SK-N-MC (cell line): Measurements from ENCODE around the gene HNRNPA2B1.
A peak's percentile ranks its signal among the peaks of the same experiment; 100 is the strongest.

Experiments
- DNase-seq: peaks from one replicate; pipeline ENCODE4 v3.0.0-alpha.2; 2011; ENCODE audit warnings: low read depth, low spot score
- H3K27ac ChIP-seq: fragments of 200-600 bp; sonication (generic); 2 replicates; pipeline ENCODE4 v1.5.1; 2016; ENCODE audit warnings: mixed run types
- H3K36me3 ChIP-seq: fragments of 200-600 bp; sonication (generic); 2 replicates; pipeline ENCODE4 v1.6.1; 2017; ENCODE audit warnings: antibody characterized with exemption, low read length, mixed read lengths; ENCODE audit not compliant: insufficient read depth
- H3K4me3 ChIP-seq: fragments of 200-600 bp; sonication (generic); 2 replicates; pipeline ENCODE4 v1.5.1; 2016
- H3K9ac ChIP-seq: fragments of 200-600 bp; sonication (generic); 2 replicates; pipeline ENCODE4 v1.8.0; 2017; ENCODE audit warnings: mixed run types, mixed read lengths; ENCODE audit not compliant: insufficient read length
- H3K9me3 ChIP-seq: fragments of 200-600 bp; sonication (generic); 2 replicates; pipeline ENCODE4 v1.6.1; 2017; ENCODE audit warnings: low read depth, mild to moderate bottlenecking, antibody characterized with exemption, low read length, moderate library complexity, mixed read lengths
- EZH2 ChIP-seq: fragments of 200-600 bp; sonication (generic); IDR thresholded peaks from one replicate; pipeline ENCODE4 v1.6.1; 2017; ENCODE audit warnings: antibody characterized with exemption
- FOXP2 ChIP-seq: optimal IDR thresholded peaks from 2 replicates; pipeline ENCODE3; 2011; ENCODE audit warnings: mild to moderate bottlenecking, moderate library complexity; ENCODE audit not compliant: insufficient read depth; ENCODE audit errors: extremely low read length, control extremely low read depth
- POLR2AphosphoS5 ChIP-seq: IDR thresholded peaks from 2 replicates; pipeline ENCODE4 v1.6.1; 2012; ENCODE audit warnings: mild to moderate bottlenecking, low read depth, low read length, borderline replicate concordance

The HNRNPA2B1 gene

GRCh38 chr7:26216049-26216448, 15.5 kb upstream of the HNRNPA2B1 start:
- no peak overlapping the region for H3K9ac ChIP-seq
- H3K36me3 ChIP-seq: peaks cover 23% of the 10 kb centered on the region
- H3K27ac ChIP-seq: no peak overlapping the region; the same call in 1 of the 2 replicates
- no peak overlapping the region for H3K4me3 ChIP-seq
- no peak for DNase-seq
- H3K9me3 ChIP-seq: no peaks in the 10 kb centered on the region
- TF ChIP-seq EZH2 (no peak), FOXP2 (no peak), POLR2AphosphoS5 (no peak)

- TF ChIP-seq EZH2 (no peak), POLR2AphosphoS5 (peak; percentile 19; the same call in 1 of the 2 replicates)
- Histone ChIP-seq H3K36me3 (peaks cover 44% of the 10 kb centered on the region), H3K4me3 (no peak overlapping the region), H3K27ac (peak overlapping the region; percentile 64; the same call in 1 of the 2 replicates), H3K9me3 (no peaks in the 10 kb centered on the region), H3K9ac (no peak overlapping the region)
- no peak for DNase-seq
These were observed 13.4 kb upstream of the HNRNPA2B1 start for GRCh38 chr7:26213807-26214515.

- Histone ChIP-seq H3K36me3 (peaks cover 52% of the 10 kb centered on the region), H3K9me3 (no peaks in the 10 kb centered on the region), H3K27ac (0 out of 2 replicates have a peak overlapping the region, but pooled peaks have one; percentile 32), H3K9ac (no peak overlapping the region), H3K4me3 (no peak overlapping the region)
- TF ChIP-seq POLR2AphosphoS5: no peak
- TF ChIP-seq FOXP2: no peak
- no peak for TF ChIP-seq EZH2
- DNase-seq: no peak
These were observed 12.6 kb upstream of the HNRNPA2B1 start for GRCh38 chr7:26212921-26213718.

- Histone ChIP-seq H3K36me3 (peaks cover 98% of the 10 kb centered on the region), H3K9ac (no peak overlapping the region), H3K9me3 (no peaks in the 10 kb centered on the region), H3K4me3 (no peak overlapping the region), H3K27ac (no peak overlapping the region)
- DNase-seq: no peak
- TF ChIP-seq EZH2 (no peak), POLR2AphosphoS5 (no peak), FOXP2 (no peak)
These were observed 7.5 kb upstream of the HNRNPA2B1 start for GRCh38 chr7:26208040-26208439.

GRCh38 chr7:26203016-26203415, 2.5 kb upstream of the HNRNPA2B1 start:
- TF ChIP-seq FOXP2 (no peak), EZH2 (no peak), POLR2AphosphoS5 (no peak)
- H3K36me3 ChIP-seq: peaks cover 74% of the 10 kb centered on the region
- H3K9ac ChIP-seq: peak overlapping the region; percentile 98
- H3K9me3 ChIP-seq: no peaks in the 10 kb centered on the region
- no peak for DNase-seq
- H3K4me3 ChIP-seq: peak overlapping the region; percentile 99
- peak overlapping the region; percentile 99 for H3K27ac ChIP-seq

GRCh38 chr7:26202019-26202990, 1.8 kb upstream of the HNRNPA2B1 start:
- Histone ChIP-seq H3K27ac (peak overlapping the region; percentile 99), H3K36me3 (peaks cover 73% of the 10 kb centered on the region), H3K4me3 (peak overlapping the region; percentile 99), H3K9ac (peak overlapping the region; percentile 98), H3K9me3 (no peaks in the 10 kb centered on the region)
- TF ChIP-seq FOXP2: no peak
- no peak for TF ChIP-seq EZH2
- no peak for TF ChIP-seq POLR2AphosphoS5
- DNase-seq: no peak

- Histone ChIP-seq H3K27ac (peak within 1 kb of the TSS; percentile 100), H3K36me3 (peaks cover 73% of the 10 kb centered on the region), H3K4me3 (peak within 1 kb of the TSS; percentile 99), H3K9me3 (no peaks in the 10 kb centered on the region), H3K9ac (peak within 1 kb of the TSS; percentile 100)
- DNase-seq: no peak
- TF ChIP-seq POLR2AphosphoS5 (peak; percentile 77), FOXP2 (peak; percentile 2), EZH2 (no peak)
These were observed 887 bp upstream of the HNRNPA2B1 start, which contains the start of gene CBX3 for GRCh38 chr7:26201247-26202018. Gene CBX3 (plus strand): TSS chr7:26201745. CDS start chr7:26202999, 1,254 bp downstream.
